Astrocyte of the hippocampus (primary cell): Measurements from ENCODE around the gene IRX4.
"Not testable (repeated sequence)": the region's sequence is repeated elsewhere in the genome, so short reads cannot be mapped to it uniquely, and the experiment has no call there.

Experiments used
- DNase-seq: peaks from one replicate; pipeline ENCODE4 v3.0.0; 2011; ENCODE audit warnings: low read depth, low spot score

The IRX4 gene

DNA sequence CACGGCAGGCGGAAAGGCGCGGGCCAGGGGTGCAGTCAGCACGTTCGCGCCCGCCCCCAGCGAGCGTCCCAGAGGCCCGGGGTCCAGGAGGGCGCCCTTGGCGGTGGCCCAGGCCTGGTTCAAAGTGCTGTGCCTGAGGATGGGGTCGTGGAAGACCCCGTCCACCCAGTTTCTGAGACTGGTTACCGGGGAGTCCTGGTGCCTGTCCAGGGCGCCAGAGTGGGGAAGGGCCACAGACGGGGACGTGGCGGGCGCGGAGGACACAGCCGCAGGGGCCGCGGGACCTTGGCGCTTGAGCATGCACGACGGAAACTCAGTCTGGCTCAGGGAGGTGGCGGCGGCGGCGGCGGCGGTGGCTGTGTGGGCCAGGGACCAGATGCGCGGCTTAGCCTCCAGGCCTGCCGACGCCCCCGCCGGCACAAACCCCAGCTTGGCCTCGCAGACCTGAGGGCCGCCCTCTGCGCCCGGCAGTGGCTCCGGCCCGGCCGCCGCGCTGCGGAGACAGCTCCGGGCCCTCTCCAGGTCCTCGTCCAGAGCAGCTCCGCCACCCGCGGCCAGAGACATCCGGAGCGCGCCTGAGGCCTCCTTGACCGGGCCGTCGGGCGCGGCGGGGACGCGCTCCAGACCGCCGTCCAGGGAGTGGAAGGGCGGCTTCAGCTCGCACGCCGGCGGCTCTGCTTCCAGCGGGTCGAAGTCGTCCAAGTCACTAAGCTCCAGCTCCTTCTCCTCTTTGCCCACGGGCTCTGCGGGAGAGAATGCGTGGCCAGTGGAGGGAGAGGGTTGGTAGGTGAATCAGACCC, 4.5 kb downstream of the IRX4 start:
- DNase-seq = peak; percentile 10

DNA sequence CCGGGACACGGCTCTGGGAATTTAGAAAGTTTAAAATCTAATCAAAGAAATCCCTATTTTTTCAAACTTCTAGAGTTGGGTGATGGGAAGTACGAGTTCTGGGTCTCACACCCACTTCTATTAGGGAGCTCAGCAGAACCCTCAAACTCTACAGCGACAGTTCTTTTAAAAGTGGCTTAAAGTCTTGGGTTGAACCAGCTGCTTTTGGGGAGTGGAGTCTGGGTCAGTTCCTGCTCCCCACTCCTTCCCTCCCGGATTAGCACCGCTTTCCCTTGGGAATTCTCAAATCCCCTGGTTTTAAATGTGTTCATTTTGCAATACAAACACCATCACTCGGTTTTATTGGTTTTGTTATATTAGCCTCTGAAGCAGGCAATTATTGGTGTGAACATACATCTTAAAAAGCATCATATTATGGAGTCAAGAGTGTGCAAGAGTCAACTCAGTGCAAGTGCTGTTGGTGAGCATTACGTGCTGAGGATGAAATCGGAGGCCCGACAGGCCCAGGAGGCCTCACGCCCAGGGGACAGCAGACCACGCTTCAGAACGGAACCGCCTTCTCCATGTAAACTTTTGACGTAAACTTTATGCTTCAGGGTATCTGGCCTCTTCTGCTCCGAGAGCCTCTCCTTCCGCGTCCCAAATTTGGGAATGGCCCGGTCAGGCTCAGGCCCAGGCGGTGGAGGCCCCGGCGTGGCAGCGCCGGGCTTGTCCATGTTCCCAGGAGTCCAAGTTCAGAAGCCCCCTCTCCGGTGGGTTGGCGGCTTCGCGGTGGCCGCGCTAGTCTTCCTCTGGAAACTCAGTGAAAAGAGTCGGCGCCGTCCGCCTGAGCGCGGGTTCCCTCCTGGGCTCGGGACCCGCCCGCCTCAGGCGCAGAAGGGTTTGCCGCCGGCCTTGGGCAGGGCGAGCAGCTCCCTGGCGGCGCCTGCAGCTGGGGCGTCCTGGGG, 5.3 kb downstream of the IRX4 start:
- peak; percentile 23 for DNase-seq

DNA sequence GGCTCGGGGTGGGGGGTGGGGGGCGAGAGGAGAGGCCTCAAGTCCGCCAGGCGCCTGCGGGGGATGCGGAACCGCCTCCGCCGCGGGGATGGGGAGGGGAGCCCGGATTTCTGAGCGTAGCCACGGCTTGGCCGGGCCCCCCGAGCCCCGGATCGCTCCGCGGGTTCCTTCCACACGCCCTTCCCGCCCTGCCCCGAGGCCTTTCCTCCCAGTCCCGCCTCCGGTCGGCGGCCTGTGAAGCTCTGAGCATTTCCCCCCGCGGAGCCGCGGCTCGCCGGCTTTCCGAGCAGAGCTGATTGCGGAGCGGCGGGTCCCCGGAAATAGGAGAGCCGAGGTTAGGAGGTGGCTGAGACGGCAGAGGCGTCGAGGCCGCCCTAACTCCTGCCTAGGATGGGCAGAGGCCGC, 6.1 kb downstream of the IRX4 start:
- DNase-seq = no peak

DNA sequence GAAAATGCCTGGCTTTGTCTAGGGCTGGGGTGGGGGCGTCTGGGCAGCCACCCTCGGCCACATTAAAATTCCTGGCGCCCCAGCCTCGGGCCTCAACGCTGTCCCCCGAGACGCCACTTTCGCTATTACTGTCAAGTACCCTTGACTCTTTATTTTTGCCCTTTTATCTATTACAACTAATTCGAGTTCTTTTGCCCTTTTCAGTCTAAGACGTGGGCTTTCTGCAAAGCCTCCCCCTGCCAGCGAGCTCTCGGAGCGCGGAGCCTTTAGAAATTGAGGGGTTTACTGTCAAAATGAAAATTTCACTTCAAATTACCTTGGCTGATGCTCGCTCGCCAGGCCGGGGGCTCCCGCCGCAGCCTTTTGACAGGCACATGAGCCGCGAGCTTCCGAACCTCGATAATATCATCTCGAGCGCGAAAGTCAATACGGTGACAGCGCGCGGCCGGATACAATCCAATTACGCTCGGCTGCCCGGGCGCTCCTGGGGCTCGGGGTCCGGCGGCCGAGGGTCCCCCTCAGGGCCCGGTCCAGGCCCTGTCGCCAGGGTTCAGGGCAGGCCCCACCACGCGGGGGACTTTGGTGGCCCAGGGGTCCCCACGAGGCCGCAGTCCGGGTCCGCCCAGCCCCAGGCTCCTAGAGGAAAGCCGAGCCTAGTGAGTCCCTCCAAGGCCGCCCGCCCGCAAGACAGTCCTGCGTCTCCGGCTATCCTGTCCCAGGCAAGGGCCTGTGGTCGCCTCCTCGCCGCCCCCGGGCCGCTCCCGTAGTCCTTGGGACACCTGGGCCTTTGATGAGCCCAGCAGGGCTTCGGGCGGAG, 6.7 kb downstream of the IRX4 start:
- DNase-seq = peak; percentile 18

DNA sequence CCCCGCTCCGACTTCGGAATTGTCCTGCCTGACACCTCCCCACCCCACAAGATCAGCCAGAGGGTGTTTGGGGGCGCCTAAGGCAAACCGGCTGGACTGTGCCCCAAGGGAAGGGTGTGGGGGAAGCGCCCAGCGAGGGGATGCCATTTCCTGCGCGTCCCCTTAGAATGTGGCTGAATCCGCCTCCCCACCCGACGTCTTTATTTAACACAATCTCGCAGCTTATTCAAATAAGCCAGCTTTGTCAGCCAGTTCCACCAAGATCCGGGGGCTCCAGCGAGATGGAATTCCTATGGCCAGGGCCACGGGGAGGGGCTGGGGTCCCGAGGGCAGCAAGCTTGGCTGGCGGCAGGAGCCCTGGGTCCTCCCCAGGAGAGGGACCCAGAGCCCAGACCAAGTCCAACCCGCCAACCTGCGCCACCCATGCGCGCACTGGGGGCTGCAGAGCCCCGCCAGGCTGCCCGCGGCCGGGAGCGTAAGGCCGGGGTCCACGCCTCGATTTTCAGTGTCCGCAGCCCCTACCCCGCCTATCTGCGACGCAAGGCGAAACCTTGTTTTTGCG, 7.4 kb downstream of the IRX4 start:
- no peak for DNase-seq

DNA sequence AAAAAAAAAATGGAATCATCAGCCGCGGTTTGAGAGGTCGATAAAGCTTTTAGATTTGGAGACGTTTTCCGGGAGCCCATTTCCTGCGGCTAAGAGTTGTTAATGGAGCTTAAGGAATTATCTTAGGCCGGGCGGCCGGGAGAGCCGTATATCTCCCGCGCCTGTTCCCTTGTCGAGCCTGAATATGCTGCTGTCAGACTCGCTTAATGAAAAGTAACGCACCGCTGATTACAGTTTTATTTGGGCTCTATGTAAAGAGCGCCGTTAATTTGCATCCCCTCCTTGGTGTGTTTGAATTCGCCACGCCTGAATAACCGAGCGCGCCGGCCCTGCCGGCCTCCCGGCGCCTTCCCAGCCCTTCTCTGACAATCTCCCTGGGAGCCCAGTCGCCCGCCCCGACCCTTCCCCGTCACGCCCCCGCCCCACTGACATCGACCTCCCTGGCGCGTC, 7.9 kb downstream of the IRX4 start:
- no peak for DNase-seq

DNA sequence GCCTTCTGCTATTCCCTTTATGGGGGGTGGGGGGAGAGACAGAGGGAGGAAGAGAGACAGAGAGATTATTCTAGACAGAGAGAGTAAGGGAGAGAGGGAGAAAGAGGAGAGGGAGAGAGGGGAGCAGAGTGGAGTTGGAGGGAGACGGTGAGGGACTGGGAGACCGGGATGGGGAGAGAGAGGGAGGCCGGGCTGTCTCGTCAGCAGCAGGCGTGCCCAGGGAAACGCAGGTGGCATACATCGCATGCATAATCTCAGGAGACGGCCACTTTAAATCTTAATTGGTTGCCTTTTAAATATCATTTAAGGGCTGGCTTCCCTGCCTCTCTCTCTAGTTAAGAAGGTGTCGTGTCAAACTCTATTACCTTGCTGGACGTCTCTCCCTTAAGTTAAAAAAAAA, 8.4 kb downstream of the IRX4 start:
- DNase-seq = no peak

DNA sequence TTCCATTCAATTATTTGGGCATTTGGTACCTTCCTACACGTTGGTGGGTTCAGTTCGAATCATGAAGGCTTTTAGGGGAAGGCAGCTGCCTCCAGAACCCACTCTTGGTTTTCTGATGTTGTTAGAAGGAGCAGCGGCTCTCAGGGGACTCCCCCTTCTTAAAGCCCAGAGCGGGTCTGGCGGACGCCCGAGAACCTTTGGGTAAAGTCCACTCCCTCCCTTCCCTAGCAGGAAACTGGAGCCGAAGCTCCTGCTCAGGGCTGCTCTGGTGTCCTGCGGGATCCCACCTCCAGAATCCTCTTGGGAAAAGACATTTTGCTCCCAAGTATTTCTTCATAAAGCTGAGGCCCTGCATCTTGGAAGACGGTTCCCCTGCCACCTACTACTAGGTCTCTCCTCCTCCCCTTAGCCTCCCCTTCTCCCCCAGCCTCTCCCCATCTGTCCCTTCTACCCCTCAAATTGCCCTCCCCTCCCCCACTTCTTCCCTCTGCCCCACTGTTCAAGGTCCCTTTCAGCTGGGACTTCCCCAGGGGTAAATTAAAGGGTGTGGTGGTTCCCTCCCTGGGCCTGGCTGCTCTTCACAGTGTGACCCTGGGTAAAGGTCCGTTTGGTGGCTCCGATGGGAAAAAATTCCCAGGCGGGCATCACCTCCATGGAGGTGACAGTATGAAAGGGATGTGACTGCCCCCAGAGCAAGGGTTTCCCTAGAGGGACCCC, 9.3 kb downstream of the IRX4 start:
- DNase-seq = no peak

DNA sequence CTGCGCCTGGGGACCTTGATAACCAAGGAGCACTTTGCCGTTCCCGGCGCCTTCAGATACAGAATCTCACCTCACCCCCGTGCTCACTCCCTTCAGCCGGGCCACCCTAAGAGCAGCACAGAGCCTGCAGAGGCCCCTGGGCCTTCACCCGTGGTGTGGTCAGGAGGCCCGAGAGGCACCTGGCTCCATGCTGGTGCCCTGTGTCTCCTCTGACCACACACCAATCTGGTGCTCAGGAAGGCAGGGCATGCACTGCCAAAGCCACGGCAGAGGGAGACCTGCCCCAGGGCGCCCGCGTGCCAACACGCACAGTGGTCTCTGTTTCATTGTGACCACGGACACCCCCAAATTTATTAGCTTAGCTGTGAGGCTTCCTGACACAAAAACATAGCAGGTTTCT, 11.3 kb downstream of the IRX4 start:
- no peak for DNase-seq

DNA sequence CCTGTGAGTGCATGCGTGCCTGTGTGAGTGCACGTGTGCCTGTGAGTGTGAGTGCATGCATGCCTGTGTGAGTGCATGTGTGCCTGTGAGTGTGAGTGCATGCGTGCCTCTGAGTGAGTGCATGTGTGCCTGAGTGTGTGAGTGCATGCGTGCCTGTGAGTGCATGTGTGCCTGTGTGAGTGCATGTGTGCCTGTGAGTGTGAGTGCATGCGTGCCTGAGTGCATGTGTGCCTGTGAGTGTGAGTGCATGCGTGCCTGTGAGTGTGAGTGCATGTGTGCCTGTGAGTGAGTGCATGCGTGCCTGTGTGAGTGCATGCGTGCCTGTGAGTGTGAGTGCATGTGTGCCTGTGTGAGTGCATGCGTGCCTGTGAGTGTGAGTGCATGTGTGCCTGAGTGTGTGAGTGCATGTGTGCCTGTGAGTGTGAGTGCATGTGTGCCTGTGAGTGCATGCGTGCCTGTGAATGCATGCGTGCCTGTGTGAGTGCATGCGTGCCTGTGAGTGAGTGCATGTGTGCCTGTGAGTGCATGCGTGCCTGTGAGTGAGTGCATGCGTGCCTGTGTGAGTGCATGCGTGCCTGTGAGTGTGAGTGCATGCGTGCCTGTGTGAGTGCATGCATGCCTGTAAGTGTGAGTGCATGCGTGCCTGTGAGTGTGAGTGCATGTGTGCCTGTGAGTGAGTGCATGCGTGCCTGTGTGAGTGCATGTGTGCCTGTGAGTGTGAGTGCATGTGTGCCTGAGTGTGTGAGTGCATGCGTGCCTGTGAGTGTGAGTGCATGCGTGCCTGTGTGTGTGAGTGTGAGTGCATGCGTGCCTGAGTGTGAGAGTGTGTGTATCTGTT, 12.1 kb downstream of the IRX4 start:
- DNase-seq = not testable (repeated sequence)

DNA sequence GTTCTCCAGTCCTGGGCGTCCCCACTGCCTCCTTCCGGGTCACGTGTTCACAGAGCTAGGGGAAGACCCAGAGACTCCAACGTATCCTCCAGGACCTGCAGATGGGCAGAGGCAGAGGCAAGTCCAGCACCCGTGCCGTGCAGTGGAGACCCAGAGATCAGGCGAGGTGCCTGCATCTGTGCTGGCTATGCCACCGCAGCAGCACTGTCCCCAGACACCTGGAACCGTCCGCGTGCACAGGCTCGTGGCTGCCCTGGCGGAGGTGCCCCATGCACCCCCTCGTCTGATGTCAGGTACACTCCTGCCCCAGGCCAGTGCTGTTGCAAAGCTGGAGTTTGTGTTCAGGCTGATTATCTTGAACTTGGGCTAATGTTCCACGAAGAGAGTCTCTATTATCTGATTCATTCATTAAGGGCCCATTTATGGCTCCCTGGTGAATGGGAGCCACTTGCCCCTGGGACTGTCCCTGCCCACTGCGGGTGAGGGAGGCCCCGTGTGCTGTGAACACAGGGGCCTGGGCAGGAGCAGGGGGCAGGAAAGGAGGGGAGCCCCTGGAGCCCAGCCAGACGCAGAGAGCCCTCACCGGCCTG, 13.7 kb downstream of the IRX4 start:
- no peak for DNase-seq

DNA sequence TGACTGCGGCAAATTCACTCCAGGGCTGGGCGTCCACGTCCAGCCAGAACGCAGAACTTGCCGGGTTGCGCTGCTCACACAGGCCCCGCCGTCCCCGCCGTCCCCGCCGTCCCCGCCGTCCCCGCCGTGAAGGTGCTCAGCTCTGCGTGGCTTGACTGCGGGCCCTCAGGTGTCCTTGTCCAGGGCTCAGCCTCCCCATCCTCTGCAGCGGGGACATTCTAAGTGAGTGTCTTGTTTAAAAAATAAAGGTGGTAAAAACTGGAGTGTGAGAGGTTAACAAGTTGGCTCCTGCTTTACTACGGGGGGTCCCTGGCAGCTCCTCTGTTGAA, 14.9 kb downstream of the IRX4 start:
- DNase-seq = no peak

DNA sequence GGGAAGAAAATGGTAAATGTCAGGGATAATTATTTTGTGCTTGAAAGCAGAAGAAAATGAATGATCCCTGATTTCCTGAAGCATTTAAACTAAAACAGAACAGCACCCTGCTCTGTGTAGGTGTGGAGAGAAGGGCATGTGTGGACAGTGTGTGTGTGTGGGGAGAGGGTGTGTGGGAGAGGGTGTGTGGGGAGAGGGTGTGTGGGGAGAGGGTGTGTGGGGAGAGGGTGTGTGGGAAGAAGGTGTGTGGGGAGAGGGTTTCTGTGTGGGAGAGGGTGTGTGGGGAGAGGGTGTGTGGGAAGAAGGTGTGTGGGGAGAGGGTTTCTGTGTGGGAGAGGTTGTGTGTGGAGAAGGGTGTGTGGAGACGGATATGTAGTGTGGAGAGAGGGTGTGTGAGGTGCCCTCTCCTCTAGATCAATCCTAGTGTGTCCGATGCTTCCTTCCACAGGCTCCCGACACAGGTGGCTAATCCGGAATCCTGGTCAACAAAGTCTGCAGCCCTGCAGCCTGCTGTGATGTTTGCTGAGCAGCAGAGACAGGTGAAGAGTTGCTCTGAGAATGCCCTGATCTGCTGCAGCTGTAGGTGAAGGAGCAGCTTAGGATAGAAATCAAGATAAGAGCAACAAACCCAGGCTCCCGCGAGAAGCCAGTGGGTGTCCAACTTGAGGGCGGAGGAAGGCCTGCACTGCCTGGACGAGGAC, 15.5 kb downstream of the IRX4 start:
- DNase-seq = no peak

DNA sequence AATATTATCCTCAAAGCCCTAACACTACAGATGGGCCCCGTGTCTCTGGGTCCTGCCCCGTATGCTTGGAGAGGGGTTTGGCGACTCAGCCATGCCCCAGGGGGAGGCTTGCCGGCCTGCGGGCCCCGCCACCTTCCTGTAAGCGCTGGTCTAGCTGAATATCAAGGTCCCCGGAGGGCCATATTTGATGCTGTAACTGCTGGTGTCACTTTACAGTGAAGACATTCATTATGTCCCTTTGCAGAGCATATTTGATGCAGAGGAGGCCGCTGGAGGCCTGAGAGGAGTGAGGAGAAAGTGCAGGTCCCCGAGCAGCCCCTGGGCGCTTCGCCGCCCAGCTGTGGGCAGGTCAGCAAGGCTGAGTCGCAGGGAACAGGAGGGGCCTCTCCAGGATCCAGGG, 16.8 kb downstream of the IRX4 start:
- no peak for DNase-seq

DNA sequence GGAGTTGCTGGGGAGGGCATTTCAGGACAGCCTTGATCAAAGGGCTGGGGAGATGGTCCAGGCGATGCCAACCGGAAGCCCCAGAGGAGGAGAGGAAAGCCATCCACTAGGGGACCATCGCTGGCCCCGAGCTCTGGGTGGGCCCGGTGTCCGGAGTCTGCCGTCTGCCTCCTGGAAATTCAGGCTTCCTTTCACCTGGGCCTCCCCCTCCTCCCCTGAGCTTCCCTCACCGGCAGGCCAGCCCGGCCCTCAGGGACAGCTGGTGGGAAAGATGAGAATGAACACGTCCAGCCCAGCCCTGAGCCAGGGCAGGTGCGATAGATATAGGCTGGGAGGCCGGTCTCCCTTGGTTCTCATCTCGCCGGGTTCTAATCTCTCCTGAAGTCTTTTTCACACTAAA, 17.2 kb downstream of the IRX4 start:
- no peak for DNase-seq

DNA sequence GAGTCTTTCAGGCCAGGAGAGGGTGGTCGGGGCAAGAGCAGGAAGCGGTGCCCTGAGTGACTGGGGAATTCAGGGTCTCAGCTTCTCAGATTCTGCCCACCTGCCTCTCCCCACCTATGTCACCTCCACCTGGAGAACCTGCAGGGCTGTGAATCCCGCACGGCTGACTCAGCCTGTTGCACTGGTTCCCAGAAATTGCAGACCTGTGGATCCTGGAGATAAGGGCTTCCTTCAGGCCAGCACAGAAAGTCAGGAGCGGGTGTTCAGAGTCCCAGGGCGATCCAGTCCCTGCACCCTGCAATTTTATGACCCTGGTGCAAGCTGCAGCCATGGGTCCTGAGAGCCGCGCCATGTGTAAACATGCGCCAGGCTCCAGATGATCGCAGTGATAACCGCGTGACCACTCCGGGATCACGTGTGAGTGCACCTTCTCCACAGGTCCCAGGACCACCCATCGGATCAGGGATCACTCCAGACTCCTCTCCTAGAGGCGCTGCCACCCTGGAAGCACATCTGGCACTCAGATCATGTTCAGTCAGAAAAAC, 17.8 kb downstream of the IRX4 start:
- no peak for DNase-seq

DNA sequence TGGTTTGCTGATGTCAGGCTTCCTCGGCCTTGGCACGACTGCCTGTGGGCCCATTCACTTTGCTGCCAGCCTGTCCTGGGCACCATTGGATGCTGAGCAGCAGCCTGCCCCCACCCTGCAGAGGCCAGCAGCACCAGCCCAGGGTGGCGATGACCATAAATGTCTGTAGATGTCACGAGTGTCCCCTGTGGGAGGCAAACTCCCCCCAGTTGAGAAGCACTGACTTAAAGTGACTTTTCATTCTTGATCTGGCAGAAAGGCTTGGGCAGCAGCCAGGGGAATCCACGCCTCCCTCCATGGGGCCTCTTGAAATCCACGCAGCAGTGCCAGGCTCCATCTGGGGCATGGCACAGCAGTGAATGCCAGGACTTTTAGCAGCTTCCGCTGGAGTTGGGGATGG, 21.8 kb downstream of the IRX4 start:
- no peak for DNase-seq

DNA sequence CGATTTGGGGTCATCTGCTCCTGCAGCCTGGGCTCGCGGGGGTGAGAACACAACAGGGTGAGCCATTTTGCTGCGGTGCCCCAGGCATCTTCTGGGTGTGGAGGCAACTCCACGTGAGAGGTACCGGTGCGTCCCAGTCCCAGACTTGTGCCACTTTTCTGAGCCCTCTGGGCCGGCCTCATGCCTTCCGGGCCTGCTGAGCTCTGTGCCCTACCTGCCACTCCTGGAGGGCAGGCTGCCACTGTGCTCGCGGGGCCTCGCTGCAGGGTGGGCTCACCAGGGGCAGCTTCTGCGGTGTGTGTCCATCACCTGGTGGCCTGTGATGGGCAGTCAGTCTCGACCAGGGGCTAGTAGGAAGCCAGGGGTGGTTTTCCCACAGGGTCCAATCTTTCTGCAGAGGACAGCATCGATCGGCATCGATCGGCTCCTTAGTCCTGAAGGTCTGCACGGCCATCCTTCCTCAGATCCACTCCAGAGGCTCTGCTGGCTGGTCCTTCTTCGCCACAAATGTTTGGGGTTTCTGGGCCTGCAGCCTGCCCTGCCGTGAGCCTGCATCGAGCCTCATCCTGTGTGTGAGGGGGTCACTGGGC, 22.6 kb downstream of the IRX4 start:
- no peak for DNase-seq
